GM23248 (cell line): ENCODE data around the gene KCNJ6.

Experiments
- EZH2 ChIP-seq: fragments of 200-600 bp; sonication (generic); IDR thresholded peaks from 2 replicates; pipeline ENCODE4 v1.6.1; 2018; ENCODE audit warnings: antibody characterized with exemption, mild to moderate bottlenecking; ENCODE audit not compliant: insufficient read depth, poor library complexity, severe bottlenecking
- EZH2phosphoT487 ChIP-seq: fragments of 200-600 bp; sonication (generic); IDR thresholded peaks from 2 replicates; pipeline ENCODE4 v1.6.1; 2018; ENCODE audit warnings: antibody characterized with exemption, moderate library complexity, mild to moderate bottlenecking, low read depth; ENCODE audit not compliant: insufficient read depth

GRCh38 chr21:37744551-37744950, 171.7 kb downstream of the KCNJ6 start:
- no peak for TF ChIP-seq EZH2
- TF ChIP-seq EZH2phosphoT487, result no peak
